ENCODE results near the gene TRIM9. TPM values are rescaled to one million over a fixed set of nuclear protein-coding genes. Genes with fewer than 3 reads are reported as not detected.

Gene TRIM9
- total RNA-seq, 2 donors from 2014 or later, result 1.4 to 2.4 TPM

DNA sequence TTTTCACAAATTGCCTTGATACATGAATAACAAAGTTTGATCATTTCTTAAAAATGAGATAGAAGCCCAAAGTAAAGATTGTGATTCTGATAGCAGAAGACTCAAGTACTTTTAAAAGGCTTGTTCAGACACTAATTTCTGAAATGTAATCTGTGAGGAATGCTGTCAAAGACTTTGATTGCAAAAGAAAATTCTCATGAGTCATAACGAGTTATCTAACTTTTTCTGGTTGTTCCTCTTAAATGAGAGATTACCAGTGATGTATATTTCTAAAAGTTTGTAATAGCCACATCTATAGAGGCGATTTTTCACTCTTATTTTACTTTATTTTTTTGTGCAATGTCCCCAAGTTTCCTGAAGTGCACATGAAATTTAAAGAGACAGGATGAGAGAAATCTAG is 157.6 kb downstream of the TRIM9 start:
- no peak for DNase-seq
- Mint-ChIP-seq H3K4me3 (no peak overlapping the region), H3K27me3 (ENCODE audit: low read depth) (peaks cover 16% of the 10 kb centered on the region), H3K36me3 (ENCODE audit: insufficient read depth in 2 of 2) (peaks cover 0 to 3% of the 10 kb centered on the region in 2 donors), H3K4me1 (ENCODE audit: low read depth) (no peaks in the 10 kb centered on the region), H3K9me3 (no peaks in the 10 kb centered on the region), H3K27ac (no peak overlapping the region)
- ATAC-seq (replicated peaks in 1 of 2), result no peak

DNA sequence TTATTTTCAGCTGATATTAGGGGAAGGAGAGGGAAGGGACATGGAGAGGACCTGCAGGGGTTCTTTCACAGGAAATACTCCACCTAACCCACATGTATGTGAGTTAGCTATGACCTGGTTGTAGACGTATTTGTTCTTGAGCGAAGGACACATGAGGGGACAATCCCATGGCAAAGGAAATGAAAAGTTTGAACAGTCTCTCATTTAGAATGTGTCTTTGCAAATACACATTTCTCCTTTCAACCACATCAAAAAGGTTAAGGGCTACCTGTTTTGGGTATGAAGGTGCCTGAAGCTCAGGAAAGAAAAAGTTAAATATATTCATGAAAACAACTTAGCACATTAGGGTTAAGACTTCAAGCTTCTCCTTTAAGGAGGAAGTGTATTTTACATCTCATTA is 158.0 kb downstream of the TRIM9 start:
- Mint-ChIP-seq H3K9me3 (no peaks in the 10 kb centered on the region), H3K27me3 (ENCODE audit: low read depth) (peaks cover 14% of the 10 kb centered on the region), H3K27ac (no peak overlapping the region), H3K4me1 (ENCODE audit: low read depth) (no peaks in the 10 kb centered on the region), H3K4me3 (no peak overlapping the region), H3K36me3 (ENCODE audit: insufficient read depth in 2 of 2) (peaks cover 0 to 3% of the 10 kb centered on the region in 2 donors)
- ATAC-seq (replicated peaks in 1 of 2), result no peak
- no peak for DNase-seq

DNA sequence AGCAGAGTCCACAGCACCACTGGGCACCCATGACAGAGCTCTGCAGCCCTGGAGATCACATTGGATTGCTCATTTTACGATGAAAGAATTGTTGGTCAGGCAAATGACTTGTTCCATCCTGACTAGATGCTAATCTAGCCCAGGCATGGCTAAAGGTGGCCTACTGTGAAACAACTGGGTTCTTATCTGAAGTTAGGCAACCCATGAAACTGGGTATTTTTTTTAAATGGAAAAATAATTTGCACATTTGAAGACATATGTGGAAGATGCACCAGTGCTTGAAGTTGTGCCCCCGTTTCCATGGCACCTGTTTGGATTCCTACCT is 158.9 kb downstream of the TRIM9 start:
- ATAC-seq (replicated peaks in 1 of 2), result no peak
- Mint-ChIP-seq H3K4me3 (no peak overlapping the region), H3K27me3 (ENCODE audit: low read depth) (peaks cover 5% of the 10 kb centered on the region)

DNA sequence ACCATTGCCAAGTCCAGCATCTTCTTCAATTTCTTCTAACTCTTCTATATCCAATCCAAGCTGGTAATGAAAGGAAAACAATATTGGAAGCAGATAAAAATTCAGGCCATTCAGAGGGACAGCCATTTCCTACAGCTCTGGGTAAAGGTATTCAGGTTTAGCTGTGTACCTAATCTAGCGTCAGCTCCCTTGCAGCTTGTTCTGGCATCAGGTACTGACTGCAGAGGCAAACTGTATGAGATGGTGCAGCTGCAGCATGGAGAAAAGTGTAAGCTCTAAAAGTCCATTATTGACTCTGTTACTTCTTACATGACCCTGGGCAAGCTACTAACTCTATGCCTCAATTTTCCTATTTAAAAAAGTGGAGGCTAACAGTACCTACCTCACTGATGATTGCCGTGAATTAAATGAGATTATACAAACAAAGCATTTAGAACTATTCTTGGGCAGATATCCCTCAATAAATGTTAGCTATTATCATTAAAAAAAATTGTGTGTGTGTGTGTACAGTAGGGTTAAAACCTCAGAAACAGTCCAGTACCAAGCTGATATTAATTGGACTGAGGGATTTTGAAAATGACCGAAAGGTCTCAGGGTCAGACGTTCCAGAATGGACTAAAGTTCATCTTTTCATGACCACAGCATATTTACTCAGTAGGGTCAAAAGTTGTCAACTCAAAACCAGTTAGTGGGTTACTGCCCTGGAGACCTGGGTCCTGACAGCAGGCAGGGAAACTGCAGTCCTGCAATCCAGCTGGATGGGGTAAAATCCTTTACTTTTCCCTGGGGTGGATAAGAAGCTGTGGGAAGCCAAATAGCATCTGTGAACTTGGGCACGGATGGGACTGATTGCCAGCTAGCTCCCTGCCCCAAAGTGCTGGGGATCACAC is 159.5 kb downstream of the TRIM9 start:
- Mint-ChIP-seq H3K4me1 (ENCODE audit: low read depth) (no peaks in the 10 kb centered on the region), H3K27ac (no peak overlapping the region), H3K27me3 (ENCODE audit: low read depth) (no peaks in the 10 kb centered on the region), H3K4me3 (no peak overlapping the region), H3K9me3 (no peaks in the 10 kb centered on the region), H3K36me3 (ENCODE audit: insufficient read depth in 2 of 2) (no peaks in the 10 kb centered on the region)
- DNase-seq (no peak), ATAC-seq (replicated peaks in 1 of 2) (no peak)

More for the DNA sequence above, 158.9 kb downstream of the TRIM9 start:
- no peak overlapping the region for H3K27ac Mint-ChIP-seq
- H3K4me1 Mint-ChIP-seq (ENCODE audit: low read depth), result no peaks in the 10 kb centered on the region
- H3K36me3 Mint-ChIP-seq (ENCODE audit: insufficient read depth in 2 of 2), result no peaks in the 10 kb centered on the region
- no peaks in the 10 kb centered on the region for H3K9me3 Mint-ChIP-seq
- DNase-seq, result no peak

DNA sequence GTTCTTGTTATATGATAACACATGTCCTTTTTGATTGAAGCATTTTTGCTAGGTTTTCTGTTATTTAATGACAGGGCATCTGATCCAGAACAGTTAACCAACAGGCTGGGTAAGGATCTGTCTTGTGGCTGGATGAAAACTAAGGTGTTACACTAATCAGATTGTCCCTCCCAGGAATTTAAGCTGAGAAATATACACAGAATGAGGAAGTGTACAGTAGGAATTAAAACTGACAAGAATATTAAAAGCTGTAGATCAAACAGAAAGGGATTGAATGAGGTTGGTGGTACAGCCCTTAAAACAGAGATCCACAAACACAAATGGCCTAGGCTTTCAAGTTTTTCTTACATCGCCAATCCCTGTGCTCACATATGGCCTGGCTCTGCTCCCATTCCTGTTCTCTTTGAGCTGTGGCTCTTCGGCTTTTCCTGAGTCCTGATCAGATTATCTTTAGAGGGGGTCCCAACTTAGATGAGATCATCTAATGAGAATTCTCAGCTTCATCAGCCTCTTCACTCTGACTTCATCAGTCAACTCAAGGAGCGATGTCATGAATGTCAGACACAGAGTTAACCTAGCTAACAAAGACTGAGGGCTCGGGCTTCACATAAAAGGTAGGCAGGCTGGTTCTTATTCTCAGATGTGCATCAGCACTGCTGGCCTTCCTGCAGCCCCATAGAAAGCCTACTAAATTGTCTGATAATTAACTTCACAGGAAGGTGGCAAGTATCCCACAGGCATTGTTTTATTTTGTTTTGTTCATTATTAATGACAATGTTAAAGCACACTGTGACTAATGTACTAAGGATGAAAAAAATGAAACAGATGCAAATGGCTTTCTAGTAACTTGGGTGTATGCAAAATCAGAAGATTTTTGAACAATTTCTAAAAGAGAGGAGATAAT is 162.1 kb downstream of the TRIM9 start:
- Mint-ChIP-seq H3K9me3 (no peaks in the 10 kb centered on the region), H3K27ac (no peak overlapping the region), H3K4me3 (no peak overlapping the region), H3K4me1 (ENCODE audit: low read depth) (no peaks in the 10 kb centered on the region), H3K36me3 (ENCODE audit: insufficient read depth in 2 of 2) (no peaks in the 10 kb centered on the region), H3K27me3 (ENCODE audit: low read depth) (no peaks in the 10 kb centered on the region)
- ATAC-seq (replicated peaks in 1 of 2) (no peak), DNase-seq (no peak)

DNA sequence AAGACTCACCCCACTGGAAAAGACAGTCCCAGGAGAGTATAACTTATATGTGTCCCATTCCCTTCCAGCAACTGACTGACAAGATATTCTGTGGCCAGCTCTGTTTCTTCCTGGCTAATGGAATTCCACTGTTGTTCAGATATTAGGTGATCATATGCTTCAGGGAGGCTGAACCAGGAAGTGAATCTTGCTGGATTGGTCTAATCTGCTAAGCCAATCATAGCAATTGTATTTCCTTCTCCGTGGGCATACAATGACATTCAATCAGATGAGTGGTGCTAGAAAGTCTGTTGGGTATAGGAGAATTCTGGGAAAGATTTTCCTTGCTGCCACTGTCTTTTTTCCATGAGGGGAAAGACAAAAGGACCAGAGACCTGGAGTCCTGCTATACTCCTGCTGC is 162.7 kb downstream of the TRIM9 start:
- Mint-ChIP-seq H3K4me1 (ENCODE audit: low read depth) (no peaks in the 10 kb centered on the region), H3K9me3 (no peaks in the 10 kb centered on the region), H3K27ac (no peak overlapping the region), H3K4me3 (no peak overlapping the region), H3K36me3 (ENCODE audit: insufficient read depth in 2 of 2) (no peaks in the 10 kb centered on the region), H3K27me3 (ENCODE audit: low read depth) (no peaks in the 10 kb centered on the region)
- DNase-seq (no peak), ATAC-seq (replicated peaks in 1 of 2) (no peak)

DNA sequence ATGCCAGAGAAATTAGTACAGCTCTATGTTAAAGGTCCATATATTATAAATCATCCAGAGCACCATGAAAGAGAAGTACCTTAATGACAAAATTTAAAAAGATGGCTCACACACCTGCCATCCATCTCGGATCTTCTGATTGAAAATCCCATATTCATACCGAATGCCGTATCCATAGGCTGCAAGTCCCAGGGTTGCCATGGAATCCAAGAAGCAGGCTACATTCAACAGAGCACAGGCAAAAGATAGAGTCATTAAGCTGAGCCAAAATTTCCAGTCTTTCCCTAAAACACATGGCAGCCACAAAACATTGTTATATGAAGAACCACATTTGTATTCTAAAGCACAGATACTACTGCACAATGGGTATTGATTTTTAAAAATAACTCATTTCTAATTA is 163.3 kb downstream of the TRIM9 start:
- no peak for ATAC-seq (replicated peaks in 1 of 2)
- H3K9me3 Mint-ChIP-seq, result no peaks in the 10 kb centered on the region
- no peaks in the 10 kb centered on the region for H3K4me1 Mint-ChIP-seq (ENCODE audit: low read depth)
- H3K4me3 Mint-ChIP-seq, result no peak overlapping the region
- no peak overlapping the region for H3K27ac Mint-ChIP-seq
- no peaks in the 10 kb centered on the region for H3K27me3 Mint-ChIP-seq (ENCODE audit: low read depth)
- no peaks in the 10 kb centered on the region for H3K36me3 Mint-ChIP-seq (ENCODE audit: insufficient read depth in 2 of 2)
- DNase-seq, result no peak

DNA sequence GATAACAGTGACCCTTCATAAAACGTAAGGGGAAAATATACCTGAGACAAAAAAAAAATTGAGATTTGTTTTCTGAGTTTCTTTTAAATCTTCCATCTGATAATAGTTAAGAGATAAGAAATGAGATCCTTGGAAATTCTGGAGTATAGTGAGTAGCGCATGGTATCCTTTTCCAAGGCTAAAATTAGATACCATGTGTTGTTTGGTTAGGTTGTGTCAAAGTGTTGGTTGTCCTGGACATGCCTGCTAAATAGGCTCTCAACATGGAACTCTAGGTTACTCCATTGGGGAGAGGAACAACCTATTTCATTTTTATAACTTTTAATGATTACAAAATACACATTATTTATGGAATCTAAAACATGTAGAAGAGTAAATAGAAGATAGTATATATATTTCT is 165.4 kb downstream of the TRIM9 start:
- Mint-ChIP-seq H3K9me3 (no peaks in the 10 kb centered on the region), H3K4me1 (ENCODE audit: low read depth) (no peaks in the 10 kb centered on the region), H3K27me3 (ENCODE audit: low read depth) (no peaks in the 10 kb centered on the region), H3K4me3 (no peak overlapping the region), H3K27ac (no peak overlapping the region), H3K36me3 (ENCODE audit: insufficient read depth in 2 of 2) (no peaks in the 10 kb centered on the region)
- no peak for DNase-seq
- no peak for ATAC-seq (replicated peaks in 1 of 2)

DNA sequence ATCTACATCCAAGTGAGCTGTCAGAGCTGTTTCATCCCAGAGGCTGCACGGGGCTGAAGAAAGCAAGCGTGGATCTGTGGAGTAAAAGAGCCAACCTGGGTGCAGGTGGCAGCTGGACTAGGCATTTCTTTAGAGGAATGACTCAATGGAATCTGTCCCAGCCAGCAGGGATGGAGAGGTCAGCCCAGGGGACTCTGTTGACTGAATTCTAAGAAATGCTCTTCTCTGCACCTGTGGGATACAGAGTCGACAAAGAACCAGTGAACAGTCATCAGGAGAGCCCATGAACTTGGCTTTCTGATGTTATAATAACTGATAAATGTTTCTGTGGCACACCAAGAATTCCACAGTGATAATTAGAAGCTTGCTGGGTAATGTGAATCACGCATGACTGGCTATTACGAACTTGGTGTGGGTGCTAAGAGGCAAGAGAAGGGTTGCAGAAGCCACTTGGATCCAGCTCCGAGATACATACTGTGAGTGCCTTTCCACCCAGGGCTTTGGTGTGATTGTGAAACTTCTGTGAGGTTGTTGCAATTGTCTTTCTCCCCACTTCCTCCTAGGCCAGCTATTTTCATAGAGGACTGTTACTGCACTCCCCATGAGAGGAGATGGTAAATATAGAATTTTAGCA is 166.8 kb downstream of the TRIM9 start:
- Mint-ChIP-seq H3K27ac (no peak overlapping the region), H3K4me3 (no peak overlapping the region), H3K9me3 (no peaks in the 10 kb centered on the region), H3K36me3 (ENCODE audit: insufficient read depth in 2 of 2) (no peaks in the 10 kb centered on the region), H3K27me3 (ENCODE audit: low read depth) (no peaks in the 10 kb centered on the region), H3K4me1 (ENCODE audit: low read depth) (no peaks in the 10 kb centered on the region)
- ATAC-seq (replicated peaks in 1 of 2), result no peak
- DNase-seq, result no peak

DNA sequence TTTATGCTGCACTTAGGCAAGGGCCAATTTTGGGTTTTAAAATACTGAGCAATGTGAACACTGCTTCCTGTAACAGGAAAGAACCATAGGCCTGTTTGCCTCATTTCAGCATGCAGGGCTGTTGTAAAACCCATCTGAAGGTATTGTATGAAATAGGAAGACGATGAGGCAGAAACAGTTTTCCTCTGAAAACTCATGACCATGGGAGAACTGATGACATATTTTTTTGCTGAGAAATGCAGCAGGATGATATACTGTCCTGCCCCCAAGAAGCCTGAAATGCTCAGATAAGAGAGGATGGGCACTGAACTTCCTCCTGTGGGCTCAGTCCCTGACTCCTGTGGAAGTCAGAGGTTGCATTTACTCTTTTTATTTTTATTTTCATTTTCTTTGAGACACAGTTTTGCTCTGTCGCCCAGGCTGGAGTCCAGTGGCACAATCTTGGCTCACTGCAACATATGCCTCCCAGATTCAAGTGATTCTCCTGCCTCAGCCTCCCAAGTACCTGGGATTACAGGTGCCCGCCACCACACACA is 168.0 kb downstream of the TRIM9 start:
- no peaks in the 10 kb centered on the region for H3K36me3 Mint-ChIP-seq (ENCODE audit: insufficient read depth in 2 of 2)
- H3K4me3 Mint-ChIP-seq, result no peak overlapping the region
- H3K9me3 Mint-ChIP-seq, result no peaks in the 10 kb centered on the region
- H3K27ac Mint-ChIP-seq, result no peak overlapping the region
- DNase-seq, result no peak
- no peaks in the 10 kb centered on the region for H3K4me1 Mint-ChIP-seq (ENCODE audit: low read depth)
- ATAC-seq (replicated peaks in 1 of 2), result no peak
- H3K27me3 Mint-ChIP-seq (ENCODE audit: low read depth), result no peaks in the 10 kb centered on the region

All from activated T-cell treated with anti-CD3 and anti-CD28 coated beads, Interleukin-2, amount 50 U/mL, for 72 hours (primary cell).